NCI-H1694 (cell line): ENCODE data around the gene PRPH.

Source experiments
- DNase-seq: peaks from one replicate; lab custom pipeline; 2025; lab: John Stamatoyannopoulos, UW

The PRPH gene

GRCh38 chr12:49346659-49347310, 51.8 kb downstream of the PRPH start, which contains the start of gene DNAJC22:
Gene DNAJC22 (plus strand): TSS chr12:49346888. CDS start chr12:49348873, 1,985 bp downstream.
- DNase-seq, result peak; percentile 13

GRCh38 chr12:49347311-49348193, 52.6 kb downstream of the PRPH start:
- peak; percentile 25 for DNase-seq
